Suprapubic skin (tissue), 4 donors: ENCODE data around the gene CUTA. TPM values are rescaled to one million over a fixed set of nuclear protein-coding genes. Genes with fewer than 3 reads are reported as not detected.
"Not testable (repeated sequence)": the region's sequence is repeated elsewhere in the genome, so short reads cannot be mapped to it uniquely, and the experiment has no call there.

Source experiments
- DNase-seq, 2 donors: peaks; one replicate each; pipeline ENCODE4 v3.0.0-alpha.2; 2019; ENCODE audit warnings: low spot score in 2 of 2
- H3K27ac ChIP-seq: fragments of 200-600 bp; sonication (generic); one replicate; pipeline ENCODE4 v1.5.1; 2019
- H3K27me3 ChIP-seq: fragments of 200-600 bp; sonication (generic); one replicate; pipeline ENCODE4 v1.5.1; 2019
- H3K36me3 ChIP-seq: fragments of 200-600 bp; sonication (generic); one replicate; pipeline ENCODE4 v1.5.1; 2019
- H3K4me1 ChIP-seq: fragments of 200-600 bp; sonication (generic); one replicate; pipeline ENCODE4 v1.5.1; 2019
- H3K4me3 ChIP-seq: fragments of 200-600 bp; sonication (generic); one replicate; pipeline ENCODE4 v1.5.1; 2019; ENCODE audit warnings: mild to moderate bottlenecking
- H3K9me3 ChIP-seq: fragments of 200-600 bp; sonication (generic); one replicate; pipeline ENCODE4 v1.5.1; 2019
- CTCF ChIP-seq, 2 donors: fragments of 200-600 bp in 1 of 2; fragments of 450-650 bp in 1 of 2; sonication (generic) in 1 of 2; IDR thresholded peaks; one replicate each; pipeline ENCODE4 v1.5.1; 2016 to 2019; ENCODE audit warnings: antibody characterized with exemption in 2 of 2, mild to moderate bottlenecking in 1 of 2, moderate library complexity in 1 of 2
- EP300 ChIP-seq: sonication (generic); formaldehyde crosslinking; IDR thresholded peaks from one replicate; pipeline ENCODE4 v1.6.1; 2017; ENCODE audit warnings: antibody characterized with exemption
- POLR2A ChIP-seq, 2 donors: fragments of 450-650 bp; IDR thresholded peaks; one replicate each; pipeline ENCODE4 v1.6.1; 2017; ENCODE audit warnings: antibody characterized with exemption in 2 of 2, mild to moderate bottlenecking in 2 of 2, moderate library complexity in 2 of 2
- POLR2AphosphoS5 ChIP-seq, 3 donors: sonication (generic); formaldehyde crosslinking; IDR thresholded peaks; one replicate each; pipeline ENCODE4 v1.6.1; 2017; ENCODE audit warnings: antibody characterized with exemption in 3 of 3
- WGBS: methylation state at CpG from one replicate; pipeline ENCODE4 v1.1.5; 2018; 5-methylcytosine and 5-hydroxymethylcytosine counted together
- total RNA-seq, 4 donors: library from RNA; depleted of rRNA; stranded (reverse); fragments of >200 nt; gene quantifications; one replicate each; pipeline ENCODE4 v1.1.0, GENCODE V29; 2016

The CUTA gene
- total RNA-seq, 4 donors from 2014 or later, result 119 to 185 (median 159) TPM

GRCh38 chr6:33390767-33391277 lies 27.1 kb downstream of the CUTA start:
- DNase-seq, result no peak
- Histone ChIP-seq H3K9me3 (no peaks in the 10 kb centered on the region), H3K27ac (peak overlapping the region; percentile 86), H3K4me3 (no peak overlapping the region), H3K4me1 (peaks cover 17% of the 10 kb centered on the region), H3K27me3 (no peaks in the 10 kb centered on the region), H3K36me3 (no peaks in the 10 kb centered on the region)
- TF ChIP-seq POLR2A (IDR thresholded peaks at IDR 0.05) (no peak), CTCF (IDR thresholded peaks at IDR 0.05) (no peak), EP300 (no peak), POLR2AphosphoS5 (IDR thresholded peaks at IDR 0.05) (no peak)
- 74% methylated on average over 9 of the region's 9 CpGs for WGBS

DNA sequence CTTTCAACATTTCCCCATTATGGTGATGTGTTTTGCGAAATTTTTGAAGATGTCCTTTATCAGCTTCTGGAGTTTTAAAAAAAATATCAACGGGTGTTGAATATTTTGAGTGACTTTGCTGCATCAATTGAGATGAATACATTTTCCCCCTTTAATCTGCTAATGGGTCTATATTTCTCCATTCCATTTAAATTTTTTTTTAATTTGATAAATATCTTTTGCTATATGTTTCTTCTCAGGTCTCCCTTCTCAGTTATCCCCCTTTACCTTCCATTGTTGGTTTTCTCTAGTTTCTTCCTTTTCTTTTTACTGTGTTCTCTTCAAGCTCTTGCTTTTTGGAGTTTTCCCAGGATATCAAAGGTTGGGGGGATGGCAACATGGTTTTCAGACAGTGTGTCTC lies 27.7 kb downstream of the CUTA start:
- no peak overlapping the region for H3K4me3 ChIP-seq
- WGBS, result 79% methylated on average over 2 of the region's 2 CpGs
- DNase-seq, result no peak
- H3K36me3 ChIP-seq, result no peaks in the 10 kb centered on the region
- peaks cover 17% of the 10 kb centered on the region for H3K4me1 ChIP-seq
- H3K27ac ChIP-seq, result no peak overlapping the region
- H3K27me3 ChIP-seq, result no peaks in the 10 kb centered on the region
- no peak for TF ChIP-seq EP300
- no peak for TF ChIP-seq POLR2AphosphoS5 (IDR thresholded peaks at IDR 0.05)
- no peak for TF ChIP-seq POLR2A (IDR thresholded peaks at IDR 0.05)
- no peak for TF ChIP-seq CTCF (IDR thresholded peaks at IDR 0.05)
- no peaks in the 10 kb centered on the region for H3K9me3 ChIP-seq

DNA sequence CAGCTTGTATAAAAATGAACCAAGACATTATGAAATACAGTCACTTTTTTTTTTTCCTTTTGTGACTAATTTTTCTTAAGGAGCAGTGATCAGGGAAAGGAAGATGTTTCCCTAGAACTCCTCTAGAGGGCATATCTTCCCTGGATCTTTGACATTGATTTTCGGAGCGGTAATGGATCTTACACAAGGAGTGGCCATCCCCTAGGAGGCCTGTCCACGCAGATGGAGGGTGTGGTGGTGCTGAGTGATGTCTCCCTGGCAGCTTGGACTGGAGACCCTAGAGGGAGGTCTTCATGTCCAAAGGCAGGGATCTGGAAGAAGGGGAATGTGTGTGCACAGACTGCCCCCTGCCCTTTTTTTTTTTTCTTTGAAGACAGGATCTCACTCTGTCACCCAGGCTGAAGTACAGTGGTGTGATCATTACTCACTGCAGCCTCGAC lies 33.3 kb downstream of the CUTA start:
- no peak for DNase-seq
- Histone ChIP-seq H3K27ac (no peak overlapping the region), H3K27me3 (no peaks in the 10 kb centered on the region), H3K36me3 (no peaks in the 10 kb centered on the region), H3K4me1 (peaks cover 7% of the 10 kb centered on the region), H3K4me3 (no peak overlapping the region), H3K9me3 (no peaks in the 10 kb centered on the region)
- TF ChIP-seq POLR2AphosphoS5 (IDR thresholded peaks at IDR 0.05), result no peak
- no peak for TF ChIP-seq EP300
- peak in 1 of 2 donors; percentile 34 for TF ChIP-seq CTCF (IDR thresholded peaks at IDR 0.05)
- WGBS, result 23% methylated on average over 4 of the region's 4 CpGs

- Histone ChIP-seq H3K27ac (no peak overlapping the region), H3K4me3 (no peak overlapping the region), H3K27me3 (no peaks in the 10 kb centered on the region), H3K36me3 (no peaks in the 10 kb centered on the region), H3K4me1 (peaks cover 7% of the 10 kb centered on the region), H3K9me3 (no peaks in the 10 kb centered on the region)
- no peak for DNase-seq
- no peak for TF ChIP-seq EP300
- no peak for TF ChIP-seq POLR2AphosphoS5 (IDR thresholded peaks at IDR 0.05)
- TF ChIP-seq CTCF (IDR thresholded peaks at IDR 0.05), result no peak
- no peak for TF ChIP-seq POLR2A (IDR thresholded peaks at IDR 0.05)
- WGBS, result 73% methylated on average over 10 of the region's 10 CpGs
Observed at GRCh38 chr6:33383427-33384185, 34.3 kb downstream of the CUTA start.

- 61% methylated on average over 2 of the region's 2 CpGs for WGBS
- H3K36me3 ChIP-seq, result no peaks in the 10 kb centered on the region
Observed at GRCh38 chr6:33380272-33380981, 37.5 kb downstream of the CUTA start.

DNA sequence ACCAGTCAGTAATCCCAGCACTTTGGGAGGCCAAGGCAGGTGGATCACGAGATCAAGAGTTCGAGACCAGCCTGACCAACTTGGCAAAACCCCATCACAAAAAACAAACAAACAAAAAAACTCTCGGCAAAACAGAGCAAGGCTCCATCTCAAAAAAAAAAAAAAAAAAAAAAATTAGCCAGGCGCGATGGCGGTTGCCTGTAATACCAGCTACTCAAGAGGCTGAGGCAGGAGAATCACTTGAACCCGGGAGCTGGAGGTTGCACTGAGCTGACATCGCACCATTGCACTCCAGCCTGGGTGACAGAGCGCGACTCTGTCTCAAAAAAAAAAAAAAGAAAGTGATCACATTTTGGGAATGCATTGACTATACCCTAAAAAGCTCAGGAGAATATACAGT lies 38.7 kb downstream of the CUTA start:
- not testable (repeated sequence) for H3K27me3 ChIP-seq, H3K27ac ChIP-seq, DNase-seq, H3K4me3 ChIP-seq, H3K9me3 ChIP-seq, H3K36me3 ChIP-seq
- peaks cover 46% of the 10 kb centered on the region for H3K4me1 ChIP-seq
- 95% methylated on average over 10 of the region's 10 CpGs for WGBS

More at GRCh38 chr6:33380272-33380981, 37.5 kb downstream of the CUTA start:
- peaks cover 34% of the 10 kb centered on the region for H3K4me1 ChIP-seq
- H3K27me3 ChIP-seq, result no peaks in the 10 kb centered on the region
- TF ChIP-seq CTCF (IDR thresholded peaks at IDR 0.05) (no peak), EP300 (no peak), POLR2AphosphoS5 (IDR thresholded peaks at IDR 0.05) (no peak)
- no peaks in the 10 kb centered on the region for H3K9me3 ChIP-seq
- no peak for DNase-seq
- H3K4me3 ChIP-seq, result no peak overlapping the region
- no peak overlapping the region for H3K27ac ChIP-seq
